HG03354 (cell line): ENCODE measurements around the gene SIRT4.
"Not testable (repeated sequence)": the region's sequence is repeated elsewhere in the genome, so short reads cannot be mapped to it uniquely, and the experiment has no call there.

Source experiments
- ATAC-seq: cut with Tn5 transposase; IDR thresholded peaks from one replicate; pipeline ENCODE4 v1.9.1; 2021; ENCODE audit warnings: mild to moderate bottlenecking; ENCODE audit not compliant: unreplicated experiment, poor library complexity, severe bottlenecking

Gene SIRT4

GRCh38 chr12:120301962-120302815 lies at the start of gene SIRT4:
TSS of gene SIRT4 (plus strand) at chr12:120302321. CDS start at chr12:120303562, 1,241 bp downstream.
- ATAC-seq, result peak; percentile 93

DNA sequence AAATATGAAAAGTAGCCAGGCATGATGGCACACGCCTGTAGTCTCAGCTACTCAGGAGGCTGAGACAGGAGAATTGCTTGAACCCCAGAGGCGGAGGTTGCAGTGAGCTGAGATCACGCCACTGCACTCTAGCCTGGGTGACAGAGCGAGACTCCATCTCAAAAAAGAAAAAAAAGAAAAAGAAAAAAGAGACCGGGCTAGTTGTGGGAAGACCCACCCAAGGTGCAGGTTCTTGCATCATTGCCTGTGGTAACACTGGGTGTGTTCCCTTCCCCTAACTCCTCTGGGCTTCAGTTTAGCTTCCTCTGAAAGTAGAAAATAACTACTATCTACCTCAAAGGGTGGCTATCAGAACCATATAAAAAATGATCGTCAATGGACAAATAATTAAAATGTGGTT lies 48.8 kb upstream of the SIRT4 start:
- not testable (repeated sequence) for ATAC-seq

DNA sequence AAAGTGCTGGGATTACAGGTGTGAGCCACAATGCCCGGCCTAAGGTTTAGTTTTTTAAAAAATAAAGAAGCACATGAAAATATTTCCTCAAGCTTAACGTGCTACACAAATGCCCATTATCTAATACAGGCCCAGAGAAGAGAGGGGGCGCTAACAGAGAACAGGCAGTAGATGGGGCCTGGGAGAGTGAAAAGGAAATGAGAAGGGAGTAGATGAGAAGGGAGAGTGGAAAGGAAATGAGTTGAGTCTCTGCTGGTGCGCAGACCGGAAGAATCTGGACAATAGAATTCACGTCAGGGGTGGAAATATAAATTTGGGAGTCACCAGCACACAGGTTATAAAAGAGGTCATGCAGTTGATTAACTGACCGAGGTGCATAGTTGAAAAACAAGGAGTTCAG lies 47.3 kb upstream of the SIRT4 start:
- ATAC-seq, result no peak

DNA sequence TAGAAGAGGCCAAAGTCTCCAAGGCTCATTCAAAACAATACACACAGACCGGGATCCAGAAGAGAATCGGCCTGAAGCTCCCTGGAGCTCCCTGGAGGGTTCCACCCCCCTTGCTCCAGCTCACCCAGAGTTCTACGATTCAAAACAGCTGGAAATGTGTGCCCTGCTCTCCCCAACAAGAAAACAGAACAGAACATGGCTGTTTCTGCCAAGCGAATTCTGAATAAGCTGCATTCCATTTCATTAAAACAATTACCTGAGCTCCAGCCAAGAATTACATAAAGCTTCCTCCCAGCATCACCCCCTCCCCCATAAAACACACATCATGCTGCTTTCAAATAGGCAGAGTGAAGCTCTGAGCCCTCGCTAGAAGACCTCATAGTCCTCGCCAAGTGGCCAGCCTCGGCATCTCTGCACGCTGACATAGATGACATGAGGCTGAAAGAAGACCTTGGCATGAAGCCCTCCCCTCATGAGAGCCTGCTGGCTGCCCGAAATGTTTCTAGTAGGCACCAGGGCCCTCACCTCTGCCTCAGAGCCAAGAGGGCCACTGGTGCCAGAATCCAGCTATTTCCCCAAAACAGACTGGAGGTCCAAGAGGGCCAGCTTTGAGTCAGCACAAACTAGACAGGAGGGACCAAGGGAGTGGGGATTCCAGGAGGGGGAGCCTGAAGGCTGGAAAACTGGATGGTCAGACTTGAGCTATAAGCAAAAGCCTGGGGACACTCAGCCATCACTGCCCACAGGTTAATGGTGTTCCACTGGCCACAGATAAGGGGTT lies 44.9 kb upstream of the SIRT4 start:
- ATAC-seq, result no peak

DNA sequence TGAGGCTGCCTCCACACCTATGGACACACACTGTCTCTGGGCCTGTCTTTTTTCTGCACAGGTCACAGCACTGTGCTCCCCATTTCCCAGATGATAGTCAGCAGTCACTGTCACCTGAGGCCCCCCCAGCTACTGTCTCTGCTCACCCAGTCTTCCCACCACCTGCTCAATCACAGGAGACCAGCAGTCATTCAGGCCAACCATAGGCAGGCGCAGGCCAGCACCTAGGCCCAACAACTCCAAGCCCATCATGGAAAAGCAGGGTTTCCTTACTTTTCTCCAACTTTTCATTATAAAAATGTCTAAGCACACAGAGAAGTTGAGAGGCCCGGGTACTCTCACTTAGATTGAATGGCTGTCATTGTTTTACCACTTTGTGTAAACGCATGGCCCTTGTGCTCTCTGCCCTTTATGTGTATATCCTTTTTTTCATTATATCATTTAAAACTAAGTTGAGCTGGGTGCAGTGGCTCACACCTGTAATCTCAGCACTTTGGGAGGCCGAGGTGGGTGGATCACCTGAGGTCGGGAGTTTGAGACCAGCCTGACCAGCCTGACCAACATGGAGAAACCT lies 43.7 kb upstream of the SIRT4 start:
- no peak for ATAC-seq

DNA sequence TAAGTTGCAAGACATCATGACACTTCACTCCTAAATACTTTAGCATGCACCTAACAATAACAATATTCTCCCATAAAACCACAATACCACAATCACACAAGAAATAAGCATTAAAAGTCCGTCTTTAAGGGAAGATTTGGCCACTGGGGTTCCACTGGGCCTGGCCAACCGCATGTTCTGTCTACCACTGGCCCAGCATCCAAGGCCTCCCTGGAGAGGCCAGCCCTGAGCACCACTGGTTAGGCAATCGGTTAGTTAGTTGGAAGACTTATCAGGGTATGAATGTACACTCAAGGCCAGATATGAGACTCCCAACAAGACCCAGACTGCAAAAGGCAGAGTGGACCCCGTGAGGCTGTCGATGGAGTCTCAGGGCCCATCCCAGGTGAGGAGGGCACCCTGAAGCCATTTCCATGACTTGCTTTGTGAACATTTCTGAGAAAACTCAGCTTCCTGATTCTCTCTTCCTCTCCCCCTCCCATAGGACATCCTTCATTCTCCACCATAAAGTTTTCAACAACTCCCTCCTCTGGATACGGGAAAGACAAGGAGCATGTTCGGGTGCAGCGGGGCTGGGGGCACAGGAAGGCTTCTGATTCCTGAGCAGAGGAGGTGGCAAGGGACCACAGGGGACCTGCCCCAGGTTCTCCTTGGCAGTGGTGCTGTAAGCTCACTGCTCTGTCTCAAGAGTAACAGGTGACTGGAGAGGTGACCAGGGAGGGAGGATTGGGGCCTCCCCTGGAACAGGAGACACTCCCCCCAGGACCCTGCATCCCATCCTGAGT lies 42.5 kb upstream of the SIRT4 start:
- no peak for ATAC-seq

DNA sequence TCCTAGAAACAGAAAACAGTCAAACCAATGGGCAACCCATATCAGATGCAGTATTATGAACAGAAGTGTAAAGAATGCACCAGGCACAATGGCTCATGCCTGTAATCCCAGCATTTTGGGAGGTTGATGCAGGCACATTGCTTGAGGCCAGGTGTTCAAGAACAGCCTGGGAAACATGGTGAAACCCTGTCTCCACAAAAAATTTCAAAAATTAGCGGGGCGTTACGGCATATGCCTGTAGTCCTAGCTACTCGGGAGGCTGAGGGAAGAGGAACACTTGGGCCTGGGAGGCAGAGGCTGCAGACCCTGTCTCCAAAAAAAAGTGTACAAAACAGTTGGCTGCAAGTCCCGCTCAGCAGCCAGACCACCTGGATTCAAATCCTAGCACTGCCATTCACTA lies 41.5 kb upstream of the SIRT4 start:
- ATAC-seq, result no peak

DNA sequence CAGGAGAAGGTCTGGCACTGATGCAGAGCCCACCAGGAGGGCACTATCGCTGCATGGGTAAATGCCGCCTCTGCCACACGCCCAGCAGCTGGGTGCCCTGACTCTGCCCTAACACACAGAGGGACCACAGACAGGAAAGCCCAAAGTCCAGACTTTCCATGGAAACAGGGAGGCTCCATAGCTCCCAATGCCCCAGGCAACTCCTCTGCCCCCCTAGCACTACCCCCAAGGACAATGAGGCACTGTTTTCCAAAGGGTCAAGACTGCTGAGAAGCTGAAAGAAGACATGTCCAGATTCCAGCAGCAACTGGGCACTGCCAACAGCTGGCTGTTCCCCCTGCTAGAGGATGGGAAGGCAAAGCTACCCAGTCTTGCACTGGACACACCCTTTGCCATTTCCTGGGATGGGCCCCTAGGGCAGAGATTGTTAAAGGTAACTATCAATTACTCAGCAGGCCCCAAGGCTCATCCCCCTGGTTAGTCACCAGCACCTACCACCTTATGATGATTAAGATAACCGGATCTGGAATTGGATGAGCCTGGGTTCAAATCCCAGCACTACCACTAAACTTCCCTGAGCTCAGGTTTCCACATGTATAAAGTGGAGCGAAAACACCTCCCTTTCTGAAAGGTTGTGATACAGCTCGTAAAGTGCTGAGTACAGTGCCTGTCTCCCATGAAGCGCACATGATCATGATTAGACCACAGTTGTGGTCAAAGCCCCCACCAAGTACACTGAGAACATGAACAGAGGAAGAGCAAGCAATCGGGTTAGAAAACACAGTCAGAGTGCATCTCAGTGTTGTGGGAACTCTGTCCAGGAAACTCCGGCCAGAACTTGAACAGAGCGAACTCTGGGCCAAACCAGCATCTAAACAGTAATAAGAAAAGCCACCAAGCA lies 39.9 kb upstream of the SIRT4 start:
- ATAC-seq, result no peak

DNA sequence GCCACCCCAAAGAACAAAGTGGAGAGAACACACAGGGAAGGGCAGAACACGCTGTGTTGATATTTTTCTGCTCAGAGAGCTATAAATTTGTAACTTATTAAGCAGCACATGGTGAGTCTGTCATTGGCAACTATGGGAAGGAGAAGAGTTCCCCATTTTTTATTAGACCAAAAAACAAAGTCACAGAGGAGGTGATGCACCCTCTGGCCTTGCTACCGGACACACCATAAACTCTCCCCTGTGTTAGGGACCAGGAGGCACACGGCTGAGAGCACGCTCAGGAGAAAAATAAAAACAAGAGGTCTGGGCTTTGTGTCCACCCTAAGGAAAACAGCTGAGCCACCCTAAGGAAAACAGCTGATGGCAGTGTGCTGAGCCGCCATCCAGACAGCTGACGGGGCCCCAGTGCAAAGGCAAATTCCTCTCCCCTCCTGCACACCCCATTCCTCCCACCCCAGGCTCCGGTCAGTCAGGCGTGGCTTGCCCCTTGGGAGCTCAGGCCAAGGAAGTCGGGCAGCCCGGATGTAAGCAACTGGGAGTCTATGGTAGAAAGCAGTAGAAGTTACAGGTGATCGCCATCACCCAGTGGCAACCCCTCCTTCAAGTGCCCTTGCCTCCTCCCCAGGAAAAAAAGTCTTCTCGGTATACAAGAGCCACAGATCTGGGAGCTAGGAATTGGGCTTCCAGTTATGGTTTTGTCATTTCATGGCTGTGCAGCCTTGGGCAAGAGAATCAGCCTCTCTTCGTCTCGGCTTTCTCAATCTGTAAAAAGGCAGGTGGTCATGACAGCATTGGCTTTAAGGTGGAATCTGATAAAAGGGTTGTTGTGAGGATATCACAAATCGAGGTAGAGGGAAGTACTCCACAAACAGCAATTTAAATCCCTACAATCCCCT lies 39.0 kb upstream of the SIRT4 start:
- ATAC-seq, result no peak

DNA sequence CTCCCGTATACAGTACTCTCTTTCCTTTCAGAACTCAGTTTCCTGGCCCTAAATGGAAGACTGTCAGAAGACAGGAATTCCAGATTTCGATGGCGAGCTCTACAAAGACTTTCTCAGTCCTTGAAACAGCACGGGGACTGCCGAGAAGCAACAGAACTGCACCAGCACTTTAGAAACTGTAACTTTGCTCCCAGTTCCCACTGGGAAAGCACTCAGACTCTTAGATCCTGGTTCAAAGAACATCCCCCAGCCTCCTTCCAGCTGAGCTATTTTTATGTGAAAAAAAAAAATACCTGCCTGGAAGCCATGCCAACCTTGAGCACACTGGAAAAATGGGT lies 38.4 kb upstream of the SIRT4 start:
- ATAC-seq, result no peak

DNA sequence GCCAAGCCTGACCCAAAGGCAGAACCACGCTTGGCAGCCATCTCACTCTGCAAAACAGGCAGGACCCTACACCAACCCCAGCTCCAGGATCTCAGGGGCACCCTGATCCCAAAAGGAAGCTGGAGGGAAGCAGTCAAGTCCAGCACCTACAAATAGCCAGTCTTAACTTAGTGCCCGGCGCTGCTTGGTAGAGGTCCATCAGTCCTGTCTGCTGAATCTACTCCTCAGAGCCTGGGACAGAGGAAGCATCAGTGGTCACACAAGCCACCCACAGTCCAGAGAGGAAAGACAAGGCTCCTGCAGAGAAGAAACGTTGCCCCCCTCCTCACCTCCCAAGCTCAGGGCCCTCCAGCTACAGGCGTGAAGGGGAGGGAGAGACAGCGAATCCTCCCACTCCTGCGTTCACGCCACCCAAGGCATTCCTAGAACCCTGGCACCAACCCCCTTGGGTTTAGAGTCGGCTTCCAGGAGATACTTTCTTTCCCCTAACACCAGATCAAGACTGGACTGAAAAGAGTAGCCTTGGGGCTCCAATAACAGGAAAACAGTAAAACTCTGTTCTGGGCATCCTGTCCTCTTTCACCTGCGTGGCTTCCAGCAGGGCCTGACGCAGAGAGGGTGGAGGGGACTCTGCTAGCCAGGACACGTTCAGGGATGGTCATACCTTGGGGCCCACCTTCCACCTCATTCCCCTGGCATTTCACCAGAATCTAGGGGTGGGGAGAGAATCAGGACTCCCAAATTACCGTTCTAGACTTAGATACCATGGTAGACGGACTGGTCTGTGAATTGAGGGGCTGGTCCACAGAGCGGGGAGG lies 37.8 kb upstream of the SIRT4 start:
- ATAC-seq, result no peak

DNA sequence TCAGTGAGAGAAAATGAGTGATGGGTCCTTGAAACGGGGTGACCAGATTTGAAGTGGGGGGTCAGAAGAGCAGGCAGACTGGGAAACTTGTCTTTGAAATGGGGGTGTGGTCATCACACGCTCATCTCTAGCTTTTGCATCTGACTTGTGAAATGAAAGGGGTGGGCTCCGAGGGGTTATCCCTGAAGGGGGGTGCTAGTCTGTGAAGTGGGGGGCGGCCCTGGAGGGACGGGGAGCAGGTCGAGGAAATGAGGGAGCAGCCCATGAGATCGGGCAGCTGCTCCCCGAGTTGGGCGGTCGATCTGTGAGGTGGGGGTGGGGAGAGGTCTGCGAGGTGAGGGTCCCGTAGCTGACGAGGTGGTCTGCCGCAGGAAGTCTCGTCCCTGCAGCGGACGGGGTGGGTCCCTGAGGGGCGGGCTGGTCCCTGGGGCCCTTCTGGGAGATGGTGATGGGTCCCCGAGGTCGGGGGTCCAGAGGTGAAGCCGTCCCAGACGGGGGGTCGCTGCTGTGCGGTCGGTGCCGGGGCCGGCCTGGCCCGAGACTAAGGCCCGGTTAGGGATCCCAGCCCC lies 37.1 kb upstream of the SIRT4 start:
- peak; percentile 28 for ATAC-seq

DNA sequence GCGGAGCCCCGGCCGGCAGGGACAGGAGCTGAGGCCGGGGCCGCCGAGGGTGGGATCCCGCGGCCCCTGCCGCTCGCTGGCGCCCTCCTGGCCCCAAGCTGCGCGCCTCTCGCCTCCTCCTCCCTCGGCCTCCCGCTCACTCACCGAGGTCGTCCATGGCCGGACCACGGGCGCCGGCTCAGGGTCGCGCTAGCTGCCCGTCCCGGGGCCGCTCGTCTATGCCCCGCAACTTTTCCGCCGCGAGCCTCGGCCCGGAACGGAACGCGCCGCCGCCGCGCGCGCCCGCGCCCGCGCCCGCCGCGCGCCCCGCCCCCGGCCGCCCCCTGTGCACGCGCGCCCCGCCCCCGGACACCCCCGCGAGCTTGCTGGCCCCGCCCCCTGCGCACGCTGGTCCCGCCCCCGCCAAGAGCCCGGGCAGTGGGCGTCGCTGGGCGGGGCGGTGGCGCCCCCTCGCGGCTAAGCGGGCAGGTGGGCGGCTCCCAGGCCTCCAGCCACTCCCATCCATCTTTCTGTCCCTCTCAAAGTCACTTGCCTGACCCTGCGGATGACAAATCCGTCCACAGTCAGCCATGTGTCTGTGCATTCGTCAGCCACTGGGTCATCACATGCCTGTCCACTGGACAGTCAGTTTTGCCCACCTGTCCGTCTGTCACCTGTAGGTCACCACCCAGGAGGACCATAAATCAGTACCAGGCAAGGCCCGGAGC lies 36.5 kb upstream of the SIRT4 start, which contains the start of gene PXN:
PXN (minus strand) TSS at position 258 of the 707 bp plus-strand sequence; CDS start at position 157, 101 bp downstream.
- ATAC-seq, result peak; percentile 89

DNA sequence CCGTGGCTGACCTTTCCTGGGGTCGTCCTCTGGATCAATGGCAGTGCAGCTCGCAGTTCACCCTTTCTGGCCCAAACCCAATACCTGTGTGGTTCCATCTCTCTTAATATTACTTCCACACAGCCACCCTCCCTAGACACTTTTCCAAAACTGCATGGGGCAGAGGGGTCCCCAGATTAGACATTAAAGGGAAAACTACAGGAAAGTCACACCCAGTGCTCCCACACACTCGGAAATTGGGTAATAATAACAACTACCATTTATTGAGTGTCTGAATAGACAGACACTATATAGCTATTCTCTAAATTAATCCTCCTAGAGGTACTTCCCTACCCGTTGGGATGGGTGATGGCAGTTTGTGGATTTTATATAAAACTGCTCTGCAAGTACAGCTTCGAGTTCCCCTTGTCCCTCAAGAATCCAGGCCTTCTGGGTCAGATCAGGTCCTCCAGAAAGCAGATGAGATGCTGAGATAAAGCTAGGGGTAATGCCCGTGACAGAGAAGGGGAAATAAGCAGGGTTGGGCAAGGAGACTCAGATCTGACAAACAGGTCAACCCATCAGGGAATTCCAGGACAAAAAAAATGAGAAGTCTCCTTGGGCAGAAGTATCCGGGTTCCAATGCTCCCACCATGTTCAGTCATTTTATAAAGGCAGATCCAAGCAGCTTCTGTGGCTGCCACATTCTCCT lies 35.8 kb upstream of the SIRT4 start:
- no peak for ATAC-seq

- no peak for ATAC-seq
Observed at GRCh38 chr12:120267736-120268135, 34.4 kb upstream of the SIRT4 start.

GRCh38 chr12:120276734-120277133 lies 25.4 kb upstream of the SIRT4 start:
- ATAC-seq, result no peak
